ENCODE data around the gene ACOT11.

ACOT11 gene

DNA sequence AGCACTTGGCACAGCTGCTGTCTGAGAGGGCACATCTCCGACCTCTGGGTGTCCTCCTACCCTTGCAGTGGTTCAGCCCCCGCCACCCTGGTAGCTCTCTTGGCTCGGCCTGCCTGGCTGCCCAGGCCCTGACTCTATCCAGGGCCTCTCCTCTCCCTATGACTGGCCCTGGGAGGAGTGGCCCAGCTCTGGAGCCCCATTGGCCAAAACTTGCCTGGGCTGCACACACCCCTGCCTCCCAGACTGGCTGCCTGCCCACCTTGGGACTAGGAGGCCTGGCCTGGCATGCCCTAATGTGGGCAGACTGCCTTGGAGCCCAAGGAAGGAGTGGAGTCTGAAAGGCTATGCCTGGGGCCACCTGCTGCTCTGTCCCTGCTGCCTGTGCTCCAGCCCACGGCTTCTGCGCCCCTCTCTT lies 33.6 kb downstream of the ACOT11 start:
- no peaks in the 10 kb centered on the region for H3K27me3 ChIP-seq (ENCODE audit: insufficient read depth, poor library complexity, severe bottlenecking)
- DNase-seq (ENCODE audit: low read depth in 1 of 2, low spot score in 1 of 2), result no peak
- no peak overlapping the region for H3K27ac ChIP-seq (replicated peaks)
- no peak for TF ChIP-seq POLR2AphosphoS5 (IDR thresholded peaks at IDR 0.05; ENCODE audit: low read depth)
- TF ChIP-seq, protein P1, sequence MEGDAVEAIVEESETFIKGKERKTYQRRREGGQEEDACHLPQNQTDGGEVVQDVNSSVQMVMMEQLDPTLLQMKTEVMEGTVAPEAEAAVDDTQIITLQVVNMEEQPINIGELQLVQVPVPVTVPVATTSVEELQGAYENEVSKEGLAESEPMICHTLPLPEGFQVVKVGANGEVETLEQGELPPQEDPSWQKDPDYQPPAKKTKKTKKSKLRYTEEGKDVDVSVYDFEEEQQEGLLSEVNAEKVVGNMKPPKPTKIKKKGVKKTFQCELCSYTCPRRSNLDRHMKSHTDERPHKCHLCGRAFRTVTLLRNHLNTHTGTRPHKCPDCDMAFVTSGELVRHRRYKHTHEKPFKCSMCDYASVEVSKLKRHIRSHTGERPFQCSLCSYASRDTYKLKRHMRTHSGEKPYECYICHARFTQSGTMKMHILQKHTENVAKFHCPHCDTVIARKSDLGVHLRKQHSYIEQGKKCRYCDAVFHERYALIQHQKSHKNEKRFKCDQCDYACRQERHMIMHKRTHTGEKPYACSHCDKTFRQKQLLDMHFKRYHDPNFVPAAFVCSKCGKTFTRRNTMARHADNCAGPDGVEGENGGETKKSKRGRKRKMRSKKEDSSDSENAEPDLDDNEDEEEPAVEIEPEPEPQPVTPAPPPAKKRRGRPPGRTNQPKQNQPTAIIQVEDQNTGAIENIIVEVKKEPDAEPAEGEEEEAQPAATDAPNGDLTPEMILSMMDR (IDR thresholded peaks at IDR 0.05; ENCODE audit: insufficient read depth, low read length), result no peak
- no peak for TF ChIP-seq SPI1 (IDR thresholded peaks at IDR 0.05; ENCODE audit: borderline replicate concordance, low read depth)
- TF ChIP-seq, protein P2, sequence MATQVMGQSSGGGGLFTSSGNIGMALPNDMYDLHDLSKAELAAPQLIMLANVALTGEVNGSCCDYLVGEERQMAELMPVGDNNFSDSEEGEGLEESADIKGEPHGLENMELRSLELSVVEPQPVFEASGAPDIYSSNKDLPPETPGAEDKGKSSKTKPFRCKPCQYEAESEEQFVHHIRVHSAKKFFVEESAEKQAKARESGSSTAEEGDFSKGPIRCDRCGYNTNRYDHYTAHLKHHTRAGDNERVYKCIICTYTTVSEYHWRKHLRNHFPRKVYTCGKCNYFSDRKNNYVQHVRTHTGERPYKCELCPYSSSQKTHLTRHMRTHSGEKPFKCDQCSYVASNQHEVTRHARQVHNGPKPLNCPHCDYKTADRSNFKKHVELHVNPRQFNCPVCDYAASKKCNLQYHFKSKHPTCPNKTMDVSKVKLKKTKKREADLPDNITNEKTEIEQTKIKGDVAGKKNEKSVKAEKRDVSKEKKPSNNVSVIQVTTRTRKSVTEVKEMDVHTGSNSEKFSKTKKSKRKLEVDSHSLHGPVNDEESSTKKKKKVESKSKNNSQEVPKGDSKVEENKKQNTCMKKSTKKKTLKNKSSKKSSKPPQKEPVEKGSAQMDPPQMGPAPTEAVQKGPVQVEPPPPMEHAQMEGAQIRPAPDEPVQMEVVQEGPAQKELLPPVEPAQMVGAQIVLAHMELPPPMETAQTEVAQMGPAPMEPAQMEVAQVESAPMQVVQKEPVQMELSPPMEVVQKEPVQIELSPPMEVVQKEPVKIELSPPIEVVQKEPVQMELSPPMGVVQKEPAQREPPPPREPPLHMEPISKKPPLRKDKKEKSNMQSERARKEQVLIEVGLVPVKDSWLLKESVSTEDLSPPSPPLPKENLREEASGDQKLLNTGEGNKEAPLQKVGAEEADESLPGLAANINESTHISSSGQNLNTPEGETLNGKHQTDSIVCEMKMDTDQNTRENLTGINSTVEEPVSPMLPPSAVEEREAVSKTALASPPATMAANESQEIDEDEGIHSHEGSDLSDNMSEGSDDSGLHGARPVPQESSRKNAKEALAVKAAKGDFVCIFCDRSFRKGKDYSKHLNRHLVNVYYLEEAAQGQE (IDR thresholded peaks at IDR 0.05; ENCODE audit: insufficient replicate concordance, low read depth), result no peak
- no peak for TF ChIP-seq GABPA (IDR thresholded peaks at IDR 0.05; ENCODE audit: low read depth)
- no peak overlapping the region for H3K4me3 ChIP-seq (replicated peaks; ENCODE audit: insufficient read depth, low read length)

DNA sequence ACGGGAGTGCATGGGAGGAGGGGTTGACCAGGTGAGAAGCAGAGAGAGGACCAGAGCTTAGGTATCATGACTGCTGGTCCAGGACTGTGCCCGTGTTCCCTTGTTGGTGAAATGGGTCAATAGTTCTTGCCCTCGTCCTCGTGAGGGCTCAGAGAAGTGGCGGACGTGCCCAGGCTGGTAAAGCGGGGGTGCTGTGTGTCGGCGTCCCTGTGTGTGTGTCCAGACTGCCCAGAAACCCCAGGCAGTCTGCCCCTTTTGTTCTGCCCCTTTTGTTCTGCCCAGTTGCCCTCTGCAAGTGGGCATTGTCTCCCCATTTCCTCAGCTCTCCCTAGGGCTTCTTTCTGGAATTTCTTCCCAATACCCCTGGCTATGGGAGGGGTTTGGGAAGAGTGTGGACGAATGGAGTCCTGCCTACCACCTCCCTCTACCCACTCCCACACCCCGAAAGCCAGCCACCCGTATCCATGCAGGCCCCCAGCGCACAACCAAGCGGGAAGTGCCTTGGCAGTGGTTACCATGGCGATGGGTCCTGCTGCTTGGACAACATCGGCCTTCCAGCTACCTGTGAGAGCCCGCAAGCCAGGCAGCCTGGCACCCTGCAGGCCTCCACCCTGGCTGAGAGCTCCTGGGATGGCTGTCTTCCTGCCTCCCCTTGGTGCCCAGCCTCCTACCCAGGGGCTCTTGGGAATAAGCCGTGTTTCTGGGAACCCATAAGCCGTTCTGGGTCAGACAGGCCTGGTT lies 34.7 kb downstream of the ACOT11 start:
- no peak for DNase-seq (ENCODE audit: low read depth in 1 of 2, low spot score in 1 of 2)
- TF ChIP-seq, protein P2 (IDR thresholded peaks at IDR 0.05; ENCODE audit: insufficient replicate concordance, low read depth), result no peak
- TF ChIP-seq GABPA (IDR thresholded peaks at IDR 0.05; ENCODE audit: low read depth) (no peak), SPI1 (IDR thresholded peaks at IDR 0.05; ENCODE audit: borderline replicate concordance, low read depth) (no peak), POLR2AphosphoS5 (IDR thresholded peaks at IDR 0.05; ENCODE audit: low read depth) (no peak)
- TF ChIP-seq, protein P1 (IDR thresholded peaks at IDR 0.05; ENCODE audit: insufficient read depth, low read length), result no peak
- no peak overlapping the region for H3K27ac ChIP-seq (replicated peaks)
- no peak overlapping the region for H3K4me3 ChIP-seq (replicated peaks; ENCODE audit: insufficient read depth, low read length)
- H3K27me3 ChIP-seq (ENCODE audit: insufficient read depth, poor library complexity, severe bottlenecking), result no peaks in the 10 kb centered on the region

DNA sequence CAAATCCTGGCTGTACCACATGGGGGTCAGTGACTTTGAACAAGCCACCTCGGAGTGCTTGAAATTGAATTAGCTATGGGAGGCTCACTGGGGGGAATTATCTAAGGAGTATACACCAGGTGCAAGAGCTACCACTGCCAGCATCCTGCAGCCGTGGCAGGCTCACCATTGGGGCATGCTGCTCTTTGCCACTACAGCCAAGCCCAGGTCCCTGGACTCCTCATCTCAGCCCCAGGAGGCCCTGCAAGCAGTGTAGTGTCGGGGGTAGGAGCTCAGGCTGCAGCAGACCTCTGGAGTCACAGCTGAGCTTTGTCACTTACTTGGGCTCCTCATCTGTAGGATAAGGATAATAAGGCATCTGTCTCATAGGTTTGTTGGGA lies 35.3 kb downstream of the ACOT11 start:
- H3K27ac ChIP-seq (replicated peaks), result no peak overlapping the region
- no peak for TF ChIP-seq POLR2AphosphoS5 (IDR thresholded peaks at IDR 0.05; ENCODE audit: low read depth)
- H3K27me3 ChIP-seq (ENCODE audit: insufficient read depth, poor library complexity, severe bottlenecking), result no peaks in the 10 kb centered on the region
- no peak overlapping the region for H3K4me3 ChIP-seq (replicated peaks; ENCODE audit: insufficient read depth, low read length)
- DNase-seq (ENCODE audit: low read depth in 1 of 2, low spot score in 1 of 2), result no peak

DNA sequence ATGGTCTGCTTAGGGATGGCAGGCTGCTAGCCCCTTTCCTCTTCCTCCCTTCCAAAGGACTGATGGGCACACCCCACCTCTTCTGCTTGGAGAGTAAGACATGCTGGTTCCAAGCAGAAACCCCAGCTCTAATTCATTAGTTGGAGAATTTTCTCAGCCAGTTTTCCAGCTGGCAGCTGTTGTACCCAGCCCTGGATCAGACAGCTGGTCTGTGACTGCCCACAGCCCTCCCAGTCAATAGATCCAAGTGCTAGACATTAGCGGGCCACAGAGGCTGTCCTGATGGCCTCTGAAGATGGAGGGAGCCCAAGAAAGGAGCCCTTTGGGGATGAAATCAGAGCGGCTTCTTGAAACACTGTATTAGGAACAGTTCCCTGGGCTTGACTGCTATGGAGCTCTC lies 35.8 kb downstream of the ACOT11 start:
- Histone ChIP-seq H3K4me3 (replicated peaks; ENCODE audit: insufficient read depth, low read length) (no peak overlapping the region), H3K27ac (replicated peaks) (no peak overlapping the region), H3K27me3 (ENCODE audit: insufficient read depth, poor library complexity, severe bottlenecking) (no peaks in the 10 kb centered on the region)
- DNase-seq (ENCODE audit: low read depth in 1 of 2, low spot score in 1 of 2), result no peak
- TF ChIP-seq GABPA (IDR thresholded peaks at IDR 0.05; ENCODE audit: low read depth) (no peak), POLR2AphosphoS5 (IDR thresholded peaks at IDR 0.05; ENCODE audit: low read depth) (no peak), SPI1 (IDR thresholded peaks at IDR 0.05; ENCODE audit: borderline replicate concordance, low read depth) (no peak)
- TF ChIP-seq, protein P2 (IDR thresholded peaks at IDR 0.05; ENCODE audit: insufficient replicate concordance, low read depth), result no peak
- TF ChIP-seq, protein P1 (IDR thresholded peaks at IDR 0.05; ENCODE audit: insufficient read depth, low read length), result no peak

Data from HL-60 (cell line).